Stomach (tissue), 9 donors: ENCODE results near the gene MMS19. TPM values are rescaled to one million over a fixed set of nuclear protein-coding genes. Genes with fewer than 3 reads are reported as not detected.

Experiments
- DNase-seq, 2 donors: peaks; one replicate each; pipeline versions ENCODE4 v3.0.0 to v3.0.0-alpha.2; 2013 to 2019
- H3K27ac ChIP-seq, 5 donors: fragments of 200-600 bp in 4 of 5; sonication (generic) in 4 of 5; one replicate each; pipeline ENCODE4 v1.5.1; 2013 to 2019; ENCODE audit warnings: mild to moderate bottlenecking in 1 of 5, moderate library complexity in 1 of 5
- H3K27me3 ChIP-seq, 3 donors: fragments of 200-600 bp; sonication (generic); one replicate each; pipeline ENCODE4 v1.5.1; 2017 to 2019; ENCODE audit warnings: mixed run types in 1 of 3
- H3K36me3 ChIP-seq, 4 donors: fragments of 200-600 bp; sonication (generic); 1 replicate in 3 of 4; 2 replicates in 1 of 4; pipeline ENCODE4 v1.5.1; 2016 to 2019
- H3K4me1 ChIP-seq, 4 donors: fragments of 200-600 bp; sonication (generic); one replicate each; pipeline ENCODE4 v1.5.1; 2016 to 2019
- H3K4me3 ChIP-seq, 4 donors: fragments of 200-600 bp; sonication (generic) in 3 of 4; one replicate each; pipeline ENCODE4 v1.5.1; 2016 to 2019; ENCODE audit warnings: mild to moderate bottlenecking in 1 of 4
- H3K9me3 ChIP-seq, 4 donors: fragments of 200-600 bp; sonication (generic); one replicate each; pipeline ENCODE4 v1.5.1; 2016 to 2019
- CTCF ChIP-seq, 7 experiments: fragments of 450-650 bp in 4 of 7; fragments of 200-600 bp in 3 of 7; sonication (generic) in 3 of 7; IDR thresholded peaks; one replicate each; pipeline ENCODE4 v1.5.1; 2016 to 2019; ENCODE audit warnings: antibody characterized with exemption in 7 of 7, control low read depth in 2 of 7, mild to moderate bottlenecking in 1 of 7
- EP300 ChIP-seq: sonication (generic); formaldehyde crosslinking; IDR thresholded peaks from one replicate; pipeline ENCODE4 v1.6.1; 2017; ENCODE audit warnings: antibody characterized with exemption
- POLR2A ChIP-seq, 4 donors: fragments of 450-650 bp; IDR thresholded peaks; one replicate each; pipeline ENCODE4 v1.6.1; 2016; ENCODE audit warnings: antibody characterized with exemption in 4 of 4, control low read depth in 2 of 4, mild to moderate bottlenecking in 1 of 4, moderate library complexity in 1 of 4
- POLR2AphosphoS5 ChIP-seq, 3 donors: sonication (generic); formaldehyde crosslinking; IDR thresholded peaks; one replicate each; pipeline ENCODE4 v1.6.1; 2016; ENCODE audit warnings: antibody characterized with exemption in 3 of 3
- WGBS, 5 donors: extraction: QIAGEN DNeasy Blood & Tissue Kit in 3 of 5; methylation state at CpG; one replicate each; pipeline versions ENCODE4 v1.1.5 to v1.1.7; 2013 to 2018; 5-methylcytosine and 5-hydroxymethylcytosine counted together
- intact Hi-C: fragments of 100-400 bp; cut with DNase I; formaldehyde crosslinking; loops from one replicate; pipeline ENCODE4 v1.15.1; 2023; ENCODE audit warnings: low total_unique reads
- polyA plus RNA-seq, 3 donors: library from polyadenylated mRNA; stranded (reverse); fragments of 200-250 nt; gene quantifications; one replicate each; pipeline ENCODE4 v1.2.3, GENCODE V29; 2013
- total RNA-seq, 5 donors: library from RNA; depleted of rRNA; stranded (reverse); fragments of >200 nt; gene quantifications; one replicate each; pipeline versions ENCODE4 v1.1.0 to v1.2.3, GENCODE V29; 2014 to 2016
- donor health status: healthy with polysubstance abuse.
- donor health status: Bipolar disorder and iron deficiency.
- donor health status: healthy.

Gene MMS19
- total and polyA plus RNA-seq, 8 donors, result 30.9 to 146 (median 58.4) TPM

- Histone ChIP-seq H3K27ac (no peak overlapping the region), H3K4me3 (no peak overlapping the region), H3K9me3 (no peaks in the 10 kb centered on the region), H3K36me3 (peaks cover 56 to 94% (median 92%) of the 10 kb centered on the region in 4 donors), H3K4me1 (peaks cover 0 to 5% (median 4%) of the 10 kb centered on the region in 4 donors), H3K27me3 (no peaks in the 10 kb centered on the region)
- intact Hi-C loops, result no loop called here
- TF ChIP-seq EP300 (no peak), POLR2AphosphoS5 (IDR thresholded peaks at IDR 0.05) (no peak), POLR2A (IDR thresholded peaks at IDR 0.05) (no peak), CTCF (IDR thresholded peaks at IDR 0.05) (no peak)
- no peak for DNase-seq
Observed at GRCh38 chr10:97434055-97434454, 64.2 kb downstream of the MMS19 start.

GRCh38 chr10:97428572-97428981 is 69.6 kb downstream of the MMS19 start:
- intact Hi-C loops, result no loop called here
- Histone ChIP-seq H3K4me1 (peaks cover 21 to 42% (median 34%) of the 10 kb centered on the region in 4 donors), H3K4me3 (peak overlapping the region in 2 of 4 donors; percentile 69 to 86), H3K27me3 (no peaks in the 10 kb centered on the region), H3K36me3 (peaks cover 21 to 39% (median 37%) of the 10 kb centered on the region in 4 donors), H3K9me3 (no peaks in the 10 kb centered on the region), H3K27ac (peak overlapping the region in 4 of 5 donors; percentile 39 to 92 (median 71))
- no peak for DNase-seq
- WGBS, 5 donors, result 56 to 72% (median 61%) methylated on average over 4 of the region's 4 CpGs
- TF ChIP-seq CTCF (IDR thresholded peaks at IDR 0.05) (no peak), POLR2AphosphoS5 (IDR thresholded peaks at IDR 0.05) (no peak), EP300 (no peak), POLR2A (IDR thresholded peaks at IDR 0.05) (no peak)

GRCh38 chr10:97427571-97428179 is 70.5 kb downstream of the MMS19 start:
- Histone ChIP-seq H3K27me3 (no peaks in the 10 kb centered on the region), H3K4me1 (peaks cover 21 to 49% (median 34%) of the 10 kb centered on the region in 4 donors), H3K27ac (peak overlapping the region; percentile 15 to 95 (median 92)), H3K36me3 (peaks cover 18 to 35% (median 32%) of the 10 kb centered on the region in 4 donors), H3K9me3 (no peaks in the 10 kb centered on the region), H3K4me3 (peak overlapping the region; percentile 69 to 88 (median 84))
- DNase-seq, result peak; percentile 67 to 70
- WGBS, 5 donors, result 8 to 15% (median 9%) methylated on average over 9 of the region's 9 CpGs
- intact Hi-C loops, result no loop called here
- TF ChIP-seq POLR2AphosphoS5 (IDR thresholded peaks at IDR 0.05), result peak in 1 of 3 donors; percentile 36
- TF ChIP-seq POLR2A (IDR thresholded peaks at IDR 0.05), result no peak
- TF ChIP-seq CTCF (IDR thresholded peaks at IDR 0.05), result no peak
- no peak for TF ChIP-seq EP300

- peaks cover 21 to 49% (median 34%) of the 10 kb centered on the region in 4 donors for H3K4me1 ChIP-seq
- H3K4me3 ChIP-seq, result peak overlapping the region; percentile 69 to 88 (median 84)
- H3K36me3 ChIP-seq, result peaks cover 15 to 29% (median 28%) of the 10 kb centered on the region in 4 donors
- intact Hi-C loops, result no loop called here
- H3K27me3 ChIP-seq, result no peaks in the 10 kb centered on the region
- no peaks in the 10 kb centered on the region for H3K9me3 ChIP-seq
- 4 to 11% (median 6%) methylated on average over 32 to 34 of the region's 34 CpGs for WGBS, 5 donors
- peak overlapping the region; percentile 90 to 95 (median 92) for H3K27ac ChIP-seq
- TF ChIP-seq CTCF (IDR thresholded peaks at IDR 0.05) (no peak), EP300 (no peak), POLR2AphosphoS5 (IDR thresholded peaks at IDR 0.05) (no peak), POLR2A (IDR thresholded peaks at IDR 0.05) (no peak)
- peak in 1 of 2 donors; percentile 55 for DNase-seq
Observed at GRCh38 chr10:97426776-97427570, 71.2 kb downstream of the MMS19 start.
